WTC11 (cell line): ENCODE data around the gene SERPINB6. TPM values are rescaled to one million over a fixed set of nuclear protein-coding genes. Genes with fewer than 3 reads are reported as not detected.

Experiments
- ATAC-seq: fragments of 200-7000 bp; cut with Tn5 transposase; 2 replicates; pipeline ENCODE4 v1.10.0; 2021; ENCODE audit warnings: mild to moderate bottlenecking, moderate library complexity
- CTCF ChIA-PET: fragments of 300-600 bp; sonication (Branson Sonifier 250); formaldehyde crosslinking; loops from one replicate; lab custom pipeline; 2021; ENCODE audit warnings: antibody characterized with exemption; lab: Charles Lee
- POLR2A ChIA-PET: fragments of 350-600 bp; sonication (Branson Sonifier 250); formaldehyde crosslinking; loops from one replicate; lab custom pipeline; 2021; ENCODE audit warnings: antibody characterized with exemption; lab: Charles Lee
- DNase-seq: peaks from one replicate; pipeline ENCODE4 v3.0.0; 2021; ENCODE audit warnings: low spot score
- H3K27ac Mint-ChIP-seq: 2 replicates; pipeline ENCODE4 v1.8.0; 2021; ENCODE audit warnings: mixed read lengths
- H3K27me3 Mint-ChIP-seq: 2 replicates; pipeline ENCODE4 v1.8.0; 2021; ENCODE audit warnings: low read depth, mild to moderate bottlenecking, moderate library complexity, mixed read lengths
- H3K36me3 Mint-ChIP-seq: 2 replicates; pipeline ENCODE4 v1.8.0; 2021; ENCODE audit warnings: mixed read lengths
- H3K4me1 Mint-ChIP-seq: 2 replicates; pipeline ENCODE4 v1.8.0; 2022; ENCODE audit warnings: mixed read lengths
- H3K4me3 Mint-ChIP-seq: 2 replicates; pipeline ENCODE4 v1.8.0; 2021; ENCODE audit warnings: mild to moderate bottlenecking, moderate library complexity, mixed read lengths
- H3K9me3 Mint-ChIP-seq: 2 replicates; pipeline ENCODE4 v1.8.0; 2021; ENCODE audit warnings: mixed read lengths
- ATF3 ChIP-seq: sonication (generic); formaldehyde crosslinking; conservative IDR thresholded peaks from 2 replicates; pipeline ENCODE4 v1.8.1; 2022; ENCODE audit warnings: mild to moderate bottlenecking, missing genetic modification reagents
- CDX4 ChIP-seq: fragments of 250-450 bp; sonication (Bioruptor Pico); IDR thresholded peaks from 2 replicates; pipeline ENCODE4 v1.9.0; 2021; ENCODE audit warnings: moderate library complexity, mild to moderate bottlenecking, inconsistent platforms, borderline replicate concordance
- ETV6 ChIP-seq: sonication (generic); formaldehyde crosslinking; IDR thresholded peaks from 2 replicates; pipeline ENCODE4 v1.8.1; 2022; ENCODE audit warnings: mild to moderate bottlenecking, missing genetic modification reagents
- FOXP1 ChIP-seq: sonication (generic); formaldehyde crosslinking; IDR thresholded peaks from 2 replicates; pipeline ENCODE4 v1.8.0; 2022; ENCODE audit warnings: missing genetic modification reagents, mild to moderate bottlenecking, moderate library complexity, borderline replicate concordance
- GABPB1 ChIP-seq: sonication (generic); formaldehyde crosslinking; IDR thresholded peaks from 2 replicates; pipeline ENCODE4 v1.8.1; 2023; ENCODE audit warnings: mild to moderate bottlenecking, missing genetic modification reagents
- GRHL2 ChIP-seq: fragments of 250-450 bp; sonication (Bioruptor Pico); IDR thresholded peaks from 2 replicates; pipeline ENCODE4 v1.8.0; 2022; ENCODE audit warnings: mild to moderate bottlenecking, moderate library complexity; ENCODE audit not compliant: insufficient replicate concordance, severe bottlenecking
- GTF2I ChIP-seq: fragments of 250-450 bp; sonication (Bioruptor Pico); conservative IDR thresholded peaks from 2 replicates; pipeline ENCODE4 v1.4.0; 2021; ENCODE audit warnings: mild to moderate bottlenecking
- HMGA2 ChIP-seq: fragments of 250-450 bp; sonication (Bioruptor Pico); IDR thresholded peaks from 2 replicates; pipeline ENCODE4 v1.4.0; 2021; ENCODE audit warnings: mild to moderate bottlenecking, moderate library complexity
- IRF1 ChIP-seq: sonication (generic); formaldehyde crosslinking; IDR thresholded peaks from 2 replicates; pipeline ENCODE4 v1.8.0; 2023; ENCODE audit warnings: missing genetic modification reagents
- IRF2 ChIP-seq: sonication (generic); formaldehyde crosslinking; IDR thresholded peaks from 2 replicates; pipeline ENCODE4 v1.8.0; 2022; ENCODE audit warnings: low read depth, missing genetic modification reagents, borderline replicate concordance
- JUN ChIP-seq: sonication (generic); formaldehyde crosslinking; IDR thresholded peaks from 2 replicates; pipeline ENCODE4 v1.8.0; 2023; ENCODE audit warnings: mild to moderate bottlenecking, missing genetic modification reagents
- KAT7 ChIP-seq: sonication (generic); formaldehyde crosslinking; IDR thresholded peaks from 2 replicates; pipeline ENCODE4 v1.8.1; 2023; ENCODE audit warnings: missing genetic modification reagents, mild to moderate bottlenecking, borderline replicate concordance
- NFE2L1 ChIP-seq: sonication (generic); formaldehyde crosslinking; IDR thresholded peaks from 2 replicates; pipeline ENCODE4 v1.8.1; 2023; ENCODE audit warnings: missing genetic modification reagents
- NR2C2 ChIP-seq: sonication (generic); formaldehyde crosslinking; IDR thresholded peaks from 2 replicates; pipeline ENCODE4 v1.8.0; 2022; ENCODE audit warnings: mild to moderate bottlenecking, missing genetic modification reagents
- NR3C1 ChIP-seq: sonication (generic); formaldehyde crosslinking; conservative IDR thresholded peaks from 2 replicates; pipeline ENCODE4 v1.8.1; 2023; ENCODE audit warnings: low read depth, mild to moderate bottlenecking, missing genetic modification reagents
- PRDM15 ChIP-seq: sonication (generic); formaldehyde crosslinking; IDR thresholded peaks from 2 replicates; pipeline ENCODE4 v1.8.0; 2022; ENCODE audit warnings: missing genetic modification reagents
- RORB ChIP-seq: fragments of 250-450 bp; sonication (Bioruptor Pico); IDR thresholded peaks from 2 replicates; pipeline ENCODE4 v1.9.0; 2021; ENCODE audit warnings: mild to moderate bottlenecking
- SMAD3 ChIP-seq: sonication (generic); formaldehyde crosslinking; IDR thresholded peaks from 2 replicates; pipeline ENCODE4 v1.8.0; 2022; ENCODE audit warnings: missing genetic modification reagents, mild to moderate bottlenecking, borderline replicate concordance
- SMAD4 ChIP-seq: sonication (generic); formaldehyde crosslinking; IDR thresholded peaks from 2 replicates; pipeline ENCODE4 v1.8.0; 2022; ENCODE audit warnings: mild to moderate bottlenecking, missing genetic modification reagents
- SP1 ChIP-seq: sonication (generic); formaldehyde crosslinking; conservative IDR thresholded peaks from 2 replicates; pipeline ENCODE4 v1.8.1; 2022; ENCODE audit warnings: missing genetic modification reagents
- USF1 ChIP-seq: sonication (generic); formaldehyde crosslinking; IDR thresholded peaks from 2 replicates; pipeline ENCODE4 v1.8.0; 2022; ENCODE audit warnings: mild to moderate bottlenecking, missing genetic modification reagents
- USF2 ChIP-seq: sonication (generic); formaldehyde crosslinking; IDR thresholded peaks from 2 replicates; pipeline ENCODE4 v1.8.1; 2023; ENCODE audit warnings: mild to moderate bottlenecking, missing genetic modification reagents, moderate library complexity
- ZNF232 ChIP-seq: sonication (generic); formaldehyde crosslinking; IDR thresholded peaks from 2 replicates; pipeline ENCODE4 v1.8.0; 2022; ENCODE audit warnings: mild to moderate bottlenecking, missing genetic modification reagents
- ZNF263 ChIP-seq: sonication (generic); formaldehyde crosslinking; IDR thresholded peaks from 2 replicates; pipeline ENCODE4 v1.8.1; 2022; ENCODE audit warnings: low read depth, mild to moderate bottlenecking, moderate library complexity, missing genetic modification reagents
- ZNF423 ChIP-seq: fragments of 250-450 bp; sonication (Bioruptor Pico); IDR thresholded peaks from 2 replicates; pipeline ENCODE4 v2.1.2; 2022; ENCODE audit warnings: mild to moderate bottlenecking, moderate library complexity
- ZNF425 ChIP-seq: fragments of 250-450 bp; sonication (Bioruptor Pico); conservative IDR thresholded peaks from 2 replicates; pipeline ENCODE4 v1.9.0; 2021; ENCODE audit warnings: mild to moderate bottlenecking
- total RNA-seq: library from RNA; stranded (reverse); gene quantifications from 3 replicates; pipeline ENCODE4 v1.2.3, GENCODE V29; 2021

The SERPINB6 gene
- total RNA-seq, 1 experiment from 2014 or later, result 28.0 TPM

GRCh38 chr6:2968600-2969135, 2.7 kb downstream of the SERPINB6 start:
- no peak for DNase-seq
- ChIA-PET CTCF (interaction anchor here (1.0 to 1.2 kb wide), 2 partner anchors 16 to 37 kb away, joined by 3 to 4 read pairs; no protein-coding TSS in a partner anchor), POLR2A (no interaction called here)
- Mint-ChIP-seq H3K36me3 (no peaks in the 10 kb centered on the region), H3K4me1 (peaks cover 27% of the 10 kb centered on the region), H3K9me3 (peaks cover 6% of the 10 kb centered on the region), H3K27me3 (peaks cover 15% of the 10 kb centered on the region), H3K4me3 (no peak overlapping the region), H3K27ac (peak overlapping the region; percentile 58; the same call in 1 of the 2 replicates)
- no peak for ATAC-seq
- no peak for TF ChIP-seq SMAD4 (CRISPR knock-in tag)
- TF ChIP-seq ATF3 (CRISPR knock-in tag), result no peak
- TF ChIP-seq ETV6, result no peak
- TF ChIP-seq SP1 (CRISPR knock-in tag), result no peak
- TF ChIP-seq HMGA2, result no peak
- no peak for TF ChIP-seq GRHL2 (CRISPR knock-in tag)
- TF ChIP-seq RORB (CRISPR knock-in tag), result no peak
- TF ChIP-seq IRF2, result no peak
- no peak for TF ChIP-seq USF1
- no peak for TF ChIP-seq ZNF423
- no peak for TF ChIP-seq GTF2I
- TF ChIP-seq JUN (CRISPR knock-in tag), result no peak
- TF ChIP-seq USF2 (CRISPR knock-in tag), result no peak
- no peak for TF ChIP-seq FOXP1 (CRISPR knock-in tag)
- TF ChIP-seq NFE2L1, result no peak
- no peak for TF ChIP-seq PRDM15 (CRISPR knock-in tag)
- TF ChIP-seq, all 79 proteins: peak for 0

GRCh38 chr6:2967936-2968335, 3.4 kb downstream of the SERPINB6 start:
- H3K4me1 Mint-ChIP-seq, result peaks cover 31% of the 10 kb centered on the region
- peaks cover 13% of the 10 kb centered on the region for H3K27me3 Mint-ChIP-seq
- H3K36me3 Mint-ChIP-seq, result no peaks in the 10 kb centered on the region
- H3K4me3 Mint-ChIP-seq, result no peak overlapping the region
- ChIA-PET POLR2A (no interaction called here), CTCF (interaction anchor here (1.2 kb wide), 1 partner anchor 16 kb away, joined by 4 read pairs; no protein-coding TSS in a partner anchor)
- ATAC-seq (no peak), DNase-seq (no peak)
- H3K9me3 Mint-ChIP-seq, result peaks cover 6% of the 10 kb centered on the region
- H3K27ac Mint-ChIP-seq, result 0 out of 2 replicates have a peak overlapping the region, but pooled peaks have one; percentile 43
- TF ChIP-seq ZNF232 (CRISPR knock-in tag), result no peak
- TF ChIP-seq ZNF425 (CRISPR knock-in tag), result no peak
- no peak for TF ChIP-seq KAT7 (CRISPR knock-in tag)
- no peak for TF ChIP-seq CDX4 (CRISPR knock-in tag)
- no peak for TF ChIP-seq NFE2L1
- TF ChIP-seq IRF1, result no peak
- no peak for TF ChIP-seq NR2C2
- no peak for TF ChIP-seq SMAD3
- no peak for TF ChIP-seq ZNF263 (CRISPR knock-in tag)
- no peak for TF ChIP-seq SP1 (CRISPR knock-in tag)
- TF ChIP-seq NR3C1 (CRISPR knock-in tag), result no peak
- TF ChIP-seq GABPB1 (CRISPR knock-in tag), result no peak
